RPMI8226 (cell line): ENCODE data around the gene TCEAL6.
A peak's percentile ranks its signal among the peaks of the same experiment; 100 is the strongest.
"Not testable (repeated sequence)": the region's sequence is repeated elsewhere in the genome, so short reads cannot be mapped to it uniquely, and the experiment has no call there.

Experiments used
- DNase-seq: peaks from one replicate; pipeline ENCODE4 v3.0.0-alpha.2; 2015

Gene TCEAL6

GRCh38 chrX:102142274-102142673, at the start of gene TCEAL6:
TCEAL6 (minus strand) TSS chrX:102142481.
- DNase-seq = not testable (repeated sequence)

- no peak for DNase-seq
These were observed 43.9 kb upstream of the TCEAL6 start for GRCh38 chrX:102185967-102186720.

GRCh38 chrX:102155806-102156179, 13.5 kb upstream of the TCEAL6 start, which contains the start of gene BEX5:
BEX5 (minus strand) TSS chrX:102155977; CDS start chrX:102154265, 1,712 bp downstream.
- peak; percentile 33 for DNase-seq

GRCh38 chrX:102154900-102155805, 12.9 kb upstream of the TCEAL6 start:
- DNase-seq = no peak

- no peak for DNase-seq
These were observed 12.1 kb upstream of the TCEAL6 start for GRCh38 chrX:102154218-102154860.

- not testable (repeated sequence) for DNase-seq
These were observed 650 bp downstream of the TCEAL6 start for GRCh38 chrX:102141631-102142030.

GRCh38 chrX:102140876-102141275, 1.4 kb downstream of the TCEAL6 start:
- not testable (repeated sequence) for DNase-seq

GRCh38 chrX:102138064-102138463, 4.2 kb downstream of the TCEAL6 start:
- DNase-seq = peak; percentile 3

GRCh38 chrX:102129473-102129872, 12.8 kb downstream of the TCEAL6 start:
- DNase-seq = no peak

GRCh38 chrX:102126863-102127262, 15.4 kb downstream of the TCEAL6 start:
- no peak for DNase-seq

GRCh38 chrX:102126080-102126818, 16.0 kb downstream of the TCEAL6 start:
- not testable (repeated sequence) for DNase-seq

- not testable (repeated sequence) for DNase-seq
These were observed 16.8 kb downstream of the TCEAL6 start, which contains the start of gene TCEAL2 for GRCh38 chrX:102125436-102125835. TCEAL2 (plus strand) TSS chrX:102125679; CDS start chrX:102126831, 1,152 bp downstream.

GRCh38 chrX:102125014-102125413, 17.3 kb downstream of the TCEAL6 start:
- DNase-seq = not testable (repeated sequence)

GRCh38 chrX:102115748-102116147, 26.5 kb downstream of the TCEAL6 start:
- DNase-seq = no peak

GRCh38 chrX:102113367-102113766, 28.9 kb downstream of the TCEAL6 start:
- no peak for DNase-seq
